Activated CD4-positive, alpha-beta T cell treated with anti-CD3 and anti-CD28 coated beads for 36 hours (primary cell): ENCODE results near the gene PTH2. TPM values are rescaled to one million over a fixed set of nuclear protein-coding genes. Genes with fewer than 3 reads are reported as not detected.

Experiments used
- ATAC-seq: fragments of 200-7000 bp; cut with Tn5 transposase; one replicate; pipeline ENCODE4 v1.10.0; 2021; ENCODE audit warnings: mild to moderate bottlenecking, moderate library complexity
- CTCF ChIA-PET: fragments of 350-600 bp; sonication (Branson Sonifier 250); formaldehyde crosslinking; loops from one replicate; lab custom pipeline; 2021; ENCODE audit warnings: antibody characterized with exemption; lab: Charles Lee
- POLR2A ChIA-PET: fragments of 350-600 bp; sonication (Branson Sonifier 250); formaldehyde crosslinking; loops from one replicate; lab custom pipeline; 2021; ENCODE audit warnings: antibody characterized with exemption, inconsistent platforms; lab: Charles Lee
- DNase-seq: peaks from one replicate; pipeline ENCODE4 v3.0.0-alpha.2; 2020
- H3K27ac Mint-ChIP-seq: one replicate; pipeline ENCODE4 v1.8.0; 2021; ENCODE audit warnings: mixed read lengths
- H3K27me3 Mint-ChIP-seq: one replicate; pipeline ENCODE4 v1.8.0; 2021; ENCODE audit warnings: mixed read lengths
- H3K36me3 Mint-ChIP-seq: one replicate; pipeline ENCODE4 v1.8.0; 2021; ENCODE audit warnings: low read depth, mixed read lengths
- H3K4me1 Mint-ChIP-seq: one replicate; pipeline ENCODE4 v1.8.0; 2021; ENCODE audit warnings: mixed read lengths
- H3K4me3 Mint-ChIP-seq: one replicate; pipeline ENCODE4 v1.8.0; 2021; ENCODE audit warnings: mild to moderate bottlenecking, moderate library complexity, mixed read lengths
- H3K9me3 Mint-ChIP-seq: one replicate; pipeline ENCODE4 v1.8.0; 2021; ENCODE audit warnings: low read depth, mixed read lengths
- intact Hi-C, 2 experiments: fragments of 100-400 bp; cut with DNase I in 1 of 2; cut with micrococcal nuclease in 1 of 2; formaldehyde crosslinking; loops; one replicate each; pipeline versions ENCODE4 v1.14.2 to v1.15.1; 2022 to 2024; cut with DNase I, micrococcal nuclease
- total RNA-seq, 2 experiments: library from RNA; stranded (reverse); gene quantifications; one replicate each; pipeline ENCODE4 v1.2.3, GENCODE V29; 2021

PTH2 gene
- total RNA-seq, 2 experiments from 2014 or later = not detected

DNA sequence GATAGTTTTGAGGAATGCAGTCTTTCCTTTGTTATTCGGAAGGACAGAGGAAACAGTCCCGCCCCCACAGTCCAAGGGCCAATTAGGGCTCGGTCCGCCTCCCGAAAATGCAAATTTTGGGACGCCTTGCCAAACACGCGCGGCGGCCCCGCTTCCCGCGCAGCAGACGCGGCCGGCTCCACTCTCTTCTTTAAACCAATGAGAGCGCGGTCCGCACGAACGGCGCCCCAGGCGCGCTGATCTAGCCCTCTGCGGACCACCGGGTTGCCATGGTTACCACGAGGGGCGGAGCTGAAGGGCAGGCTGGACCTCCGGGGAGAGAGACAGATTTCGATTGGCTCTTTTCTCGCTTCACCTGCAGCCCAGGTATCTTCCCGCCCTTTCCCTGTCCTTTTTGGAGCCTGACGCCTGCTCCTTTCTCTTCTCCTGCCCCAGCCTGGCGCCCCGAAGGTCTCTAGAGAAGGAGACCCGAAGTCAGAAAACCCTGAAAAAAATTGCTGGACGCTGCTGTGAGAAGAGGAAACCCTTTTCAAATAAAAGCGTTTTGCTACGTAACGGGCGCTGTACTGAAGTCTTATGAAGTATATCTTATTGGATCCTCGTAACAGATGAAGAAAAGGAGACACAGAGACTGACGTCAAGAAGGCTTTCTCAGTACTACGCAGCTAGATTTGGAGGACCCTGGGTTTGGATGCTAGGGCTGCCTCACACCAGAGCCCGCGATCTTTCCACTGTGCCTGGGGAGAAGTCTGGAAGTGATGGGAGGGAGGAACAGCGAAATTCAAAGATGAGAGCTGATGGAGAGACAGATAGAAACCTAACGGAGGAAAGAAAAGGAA is 2.0 kb downstream of the PTH2 start:
- ATAC-seq (peak; percentile 51), DNase-seq (peak; percentile 73)
- POLR2A ChIA-PET = no interaction called here
- Mint-ChIP-seq H3K36me3 (no peaks in the 10 kb centered on the region), H3K27me3 (peaks cover 60% of the 10 kb centered on the region), H3K27ac (no peak overlapping the region), H3K4me3 (peak overlapping the region; percentile 14), H3K4me1 (peaks cover 32% of the 10 kb centered on the region), H3K9me3 (no peaks in the 10 kb centered on the region)
- CTCF ChIA-PET = interaction anchor here (0.5 to 1.9 kb wide), 7 partner anchors 10 to 1786 kb away, joined by 3 to 5 read pairs (median 3); no protein-coding TSS in a partner anchor
- intact Hi-C loops = no loop called here

DNA sequence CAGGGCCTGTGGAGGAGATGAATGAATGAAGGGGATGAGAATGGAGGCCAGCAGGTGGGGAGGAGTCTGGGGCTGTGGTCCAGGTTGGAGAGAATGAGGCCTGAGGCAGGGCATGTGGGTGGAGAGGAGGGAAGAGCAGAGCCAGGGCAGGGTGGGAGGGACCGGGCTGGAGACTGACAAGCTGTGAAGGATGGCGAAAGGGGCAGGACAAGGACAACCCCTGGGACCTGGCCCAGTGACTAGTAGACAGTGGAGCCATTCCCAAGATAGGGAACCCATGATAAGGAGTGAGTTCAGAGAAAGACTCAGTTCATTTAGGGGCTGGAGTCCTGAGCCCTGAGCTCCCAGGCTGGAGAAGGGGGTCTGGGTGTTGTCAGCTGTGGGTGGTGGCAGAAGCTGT is 3.0 kb downstream of the PTH2 start:
- no peaks in the 10 kb centered on the region for H3K36me3 Mint-ChIP-seq
- ChIA-PET CTCF (interaction anchor here (0.5 to 1.9 kb wide), 5 partner anchors 9 to 1787 kb away, joined by 3 to 9 read pairs (median 3); no protein-coding TSS in a partner anchor), POLR2A (interaction anchor here (0.5 kb wide), 1 partner anchor 39 kb away, joined by 3 read pairs; no protein-coding TSS in a partner anchor)
- H3K27me3 Mint-ChIP-seq = peaks cover 50% of the 10 kb centered on the region
- H3K9me3 Mint-ChIP-seq = no peaks in the 10 kb centered on the region
- peaks cover 32% of the 10 kb centered on the region for H3K4me1 Mint-ChIP-seq
- ATAC-seq (no peak), DNase-seq (no peak)
- H3K4me3 Mint-ChIP-seq = no peak overlapping the region
- H3K27ac Mint-ChIP-seq = no peak overlapping the region
- intact Hi-C loops = no loop called here

DNA sequence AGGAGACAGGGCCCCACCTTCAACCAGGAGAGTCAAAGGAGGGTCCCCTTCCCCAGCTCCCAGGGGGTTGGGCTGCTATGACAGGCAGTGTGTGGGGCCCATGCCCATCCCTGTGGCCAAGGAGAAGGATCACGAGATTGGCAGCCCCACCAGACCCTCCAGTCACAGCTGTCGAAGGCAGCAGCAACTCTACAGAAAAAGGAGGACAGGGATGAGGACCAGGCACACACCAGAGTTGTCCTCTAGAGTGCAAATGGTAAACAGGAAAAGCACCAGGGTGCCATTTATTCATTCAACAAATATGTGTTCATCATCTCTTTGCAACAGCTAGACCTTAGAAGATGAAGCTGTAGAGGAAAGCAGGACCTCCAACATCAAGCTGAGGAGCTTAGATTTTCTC is 4.1 kb downstream of the PTH2 start:
- peaks cover 44% of the 10 kb centered on the region for H3K27me3 Mint-ChIP-seq
- peaks cover 29% of the 10 kb centered on the region for H3K4me1 Mint-ChIP-seq
- no peaks in the 10 kb centered on the region for H3K36me3 Mint-ChIP-seq
- no peak overlapping the region for H3K4me3 Mint-ChIP-seq
- no peak overlapping the region for H3K27ac Mint-ChIP-seq
- ATAC-seq (no peak), DNase-seq (no peak)
- CTCF ChIA-PET = interaction anchor here (0.7 to 1.9 kb wide), 4 partner anchors 9 to 79 kb away, joined by 3 to 9 read pairs (median 4); no protein-coding TSS in a partner anchor
- intact Hi-C loops = no loop called here
- POLR2A ChIA-PET = no interaction called here
- no peaks in the 10 kb centered on the region for H3K9me3 Mint-ChIP-seq

DNA sequence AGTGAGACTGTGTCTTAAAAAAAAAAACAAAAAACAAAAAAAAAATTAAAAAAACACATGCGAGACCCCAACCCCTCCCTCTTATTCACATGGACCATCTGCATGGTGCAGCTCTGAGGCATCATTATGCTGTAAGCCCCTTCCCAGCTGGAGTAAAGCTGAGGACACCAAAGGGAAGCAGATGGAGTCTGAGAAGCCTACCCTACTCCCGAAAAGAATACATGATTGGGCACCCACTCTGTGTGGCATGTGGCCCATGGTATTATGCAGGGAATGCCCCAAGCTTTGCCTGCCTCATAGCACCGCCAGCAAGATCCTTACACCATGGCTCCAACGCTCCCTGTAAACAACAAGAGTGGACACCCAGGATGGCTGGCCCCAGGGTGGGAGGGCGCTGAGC is 4.7 kb downstream of the PTH2 start:
- Mint-ChIP-seq H3K27me3 (peaks cover 38% of the 10 kb centered on the region), H3K4me1 (peaks cover 23% of the 10 kb centered on the region), H3K27ac (no peak overlapping the region), H3K36me3 (no peaks in the 10 kb centered on the region), H3K4me3 (no peak overlapping the region), H3K9me3 (no peaks in the 10 kb centered on the region)
- ChIA-PET POLR2A (no interaction called here), CTCF (interaction anchor here (0.7 to 1.9 kb wide), 5 partner anchors 9 to 163 kb away, joined by 3 to 9 read pairs (median 3); no protein-coding TSS in a partner anchor)
- intact Hi-C loops = no loop called here
- ATAC-seq (no peak), DNase-seq (no peak)

DNA sequence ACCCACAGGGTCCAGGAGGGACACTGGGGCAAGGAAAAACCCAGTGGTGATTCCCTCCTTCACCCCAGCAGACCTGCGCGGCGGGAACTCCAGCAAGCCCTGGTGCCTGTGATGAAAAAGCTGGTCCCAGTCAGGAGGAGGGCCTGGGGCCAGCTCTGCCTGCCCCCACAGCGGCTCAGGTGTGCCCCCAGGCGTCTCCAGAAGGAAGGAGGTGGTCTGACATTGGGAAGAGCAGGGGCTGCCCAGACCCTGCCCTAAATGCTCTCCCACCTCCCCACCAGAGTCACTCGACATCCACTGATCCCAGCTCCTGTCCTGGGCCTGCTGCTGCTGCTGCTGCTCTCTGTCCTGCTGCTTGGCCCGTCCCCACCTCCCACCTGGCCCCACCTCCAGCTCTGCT is 6.2 kb downstream of the PTH2 start:
- ChIA-PET CTCF (interaction anchor here (0.9 to 1.1 kb wide), 2 partner anchors 10 to 35 kb away, joined by 3 to 5 read pairs; partner anchors contain the start of gene PIH1D1), POLR2A (no interaction called here)

DNA sequence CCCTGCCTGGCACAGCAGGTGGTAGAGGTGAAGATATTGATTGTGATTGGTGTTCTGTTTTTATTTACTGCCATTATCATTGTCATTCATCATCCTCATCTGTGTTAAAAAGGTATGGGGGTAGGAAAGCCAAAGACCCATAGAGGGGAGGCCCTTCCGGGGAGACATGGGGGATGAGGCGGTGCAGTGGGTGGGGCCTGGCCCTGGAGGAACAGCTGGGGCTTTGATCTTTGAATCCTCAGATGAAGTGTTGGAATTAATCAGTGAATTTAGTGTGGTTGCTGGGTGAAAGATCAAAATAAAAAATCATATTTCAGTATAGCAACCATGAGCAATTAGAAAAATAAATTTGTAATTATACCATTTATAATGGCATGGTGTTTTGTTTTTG is 7.4 kb downstream of the PTH2 start:
- Mint-ChIP-seq H3K4me1 (peaks cover 21% of the 10 kb centered on the region), H3K27me3 (peaks cover 16% of the 10 kb centered on the region), H3K4me3 (no peak overlapping the region), H3K36me3 (no peaks in the 10 kb centered on the region), H3K27ac (no peak overlapping the region), H3K9me3 (no peaks in the 10 kb centered on the region)
- DNase-seq (no peak), ATAC-seq (no peak)
- CTCF ChIA-PET = interaction anchor here (1.0 kb wide), 1 partner anchor 8 kb away, joined by 3 read pairs; no protein-coding TSS in a partner anchor
- POLR2A ChIA-PET = no interaction called here
- intact Hi-C loops = no loop called here

More for the DNA sequence above, 6.2 kb downstream of the PTH2 start:
- Mint-ChIP-seq H3K4me1 (peaks cover 18% of the 10 kb centered on the region), H3K27ac (no peak overlapping the region), H3K9me3 (no peaks in the 10 kb centered on the region), H3K27me3 (peaks cover 29% of the 10 kb centered on the region), H3K36me3 (no peaks in the 10 kb centered on the region), H3K4me3 (no peak overlapping the region)
- intact Hi-C loops = no loop called here
- DNase-seq (no peak), ATAC-seq (no peak)

DNA sequence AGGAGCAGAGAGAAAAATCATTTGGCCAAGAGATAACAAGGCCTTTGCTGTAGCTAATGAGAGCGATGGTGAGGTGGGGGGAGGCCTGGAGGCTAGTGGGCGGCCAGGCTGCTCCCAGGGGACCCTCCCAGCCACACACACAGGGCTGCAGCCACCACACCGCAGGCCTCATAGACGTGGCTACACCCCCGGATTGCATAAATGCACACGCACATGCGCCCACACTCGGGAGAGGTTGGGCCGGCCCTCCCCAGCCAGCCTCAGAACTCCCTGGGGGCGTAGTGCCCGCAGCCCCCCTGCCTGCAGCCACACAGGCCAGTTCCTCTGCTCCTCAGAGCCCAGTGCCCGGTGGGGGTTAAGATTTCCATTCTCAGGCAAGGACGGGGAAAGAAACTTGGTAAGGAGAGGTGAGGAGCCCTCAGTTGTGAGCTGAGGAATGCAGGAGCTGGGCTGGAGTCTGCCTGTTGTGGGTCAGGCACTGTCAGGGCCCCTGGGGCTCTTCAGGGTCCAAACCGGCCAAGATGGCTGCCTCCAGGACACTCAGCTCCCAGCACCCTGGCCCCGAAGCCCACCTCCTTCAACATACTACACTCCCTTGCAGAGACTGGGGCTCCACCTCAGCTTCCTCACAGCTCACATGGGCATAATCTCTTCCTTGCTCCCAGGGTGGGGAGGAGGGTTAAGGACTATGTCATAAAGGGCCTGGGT is 8.0 kb downstream of the PTH2 start:
- Mint-ChIP-seq H3K27ac (no peak overlapping the region), H3K4me1 (peaks cover 19% of the 10 kb centered on the region), H3K36me3 (no peaks in the 10 kb centered on the region), H3K9me3 (no peaks in the 10 kb centered on the region), H3K27me3 (peaks cover 11% of the 10 kb centered on the region), H3K4me3 (no peak overlapping the region)
- no peak for DNase-seq
- ChIA-PET CTCF (interaction anchor here (1.0 kb wide), 1 partner anchor 9 kb away, joined by 3 read pairs; no protein-coding TSS in a partner anchor), POLR2A (no interaction called here)
- ATAC-seq = no peak
- intact Hi-C loops = no loop called here

DNA sequence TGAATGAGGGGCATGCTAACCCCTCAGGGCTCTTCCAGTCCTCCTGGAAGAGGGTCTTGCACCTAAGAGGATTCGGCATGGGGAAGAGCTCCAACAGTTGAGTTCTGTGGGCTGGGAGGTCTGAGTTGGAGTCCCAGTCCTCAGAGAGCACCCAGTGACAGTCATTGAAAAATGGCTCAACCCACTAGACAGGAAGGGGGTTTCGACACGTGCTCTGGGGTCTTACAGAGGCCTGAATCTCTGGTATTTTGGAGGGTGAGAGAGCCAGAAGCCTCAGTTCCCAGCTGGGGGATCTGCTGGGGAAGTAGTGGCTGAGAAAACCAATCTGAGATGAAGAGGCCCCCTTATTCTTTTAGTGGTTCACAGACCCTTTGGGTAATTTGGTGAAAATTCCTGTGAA is 9.0 kb downstream of the PTH2 start:
- H3K9me3 Mint-ChIP-seq = no peaks in the 10 kb centered on the region
- H3K27ac Mint-ChIP-seq = no peak overlapping the region
- peaks cover 2% of the 10 kb centered on the region for H3K27me3 Mint-ChIP-seq
- ATAC-seq (no peak), DNase-seq (no peak)
- H3K4me1 Mint-ChIP-seq = peaks cover 29% of the 10 kb centered on the region
- ChIA-PET CTCF (interaction anchor here (0.7 to 2.0 kb wide), 2 partner anchors 11 to 96 kb away, joined by 3 to 7 read pairs; partner anchors contain the start of gene GFY), POLR2A (interaction anchor here (0.7 kb wide), 1 partner anchor 51 kb away, joined by 4 read pairs; no protein-coding TSS in a partner anchor)
- H3K4me3 Mint-ChIP-seq = no peak overlapping the region
- intact Hi-C loops = no loop called here
- no peaks in the 10 kb centered on the region for H3K36me3 Mint-ChIP-seq

DNA sequence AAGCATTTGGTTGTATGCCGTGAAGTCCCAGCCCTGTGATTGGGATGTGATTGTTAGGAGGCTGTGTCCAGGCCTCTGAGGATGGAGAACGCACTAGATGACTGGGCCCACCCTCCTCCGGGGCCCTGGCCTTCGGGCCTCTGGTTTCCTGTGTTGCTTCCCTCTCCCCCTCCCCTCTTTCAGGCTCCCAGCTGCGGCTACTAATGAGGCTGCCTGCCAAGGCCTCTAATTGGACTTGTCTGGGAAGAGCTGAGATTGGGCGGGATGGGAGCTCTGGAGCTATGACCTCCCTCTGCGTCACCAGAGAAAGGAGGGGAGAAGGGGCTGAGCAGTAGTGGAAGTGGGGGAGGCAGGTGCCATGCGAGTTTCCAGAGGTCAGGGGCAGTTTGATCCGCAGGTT is 9.9 kb downstream of the PTH2 start:
- Mint-ChIP-seq H3K4me1 (peaks cover 38% of the 10 kb centered on the region), H3K36me3 (no peaks in the 10 kb centered on the region), H3K27ac (no peak overlapping the region), H3K4me3 (no peak overlapping the region), H3K27me3 (no peaks in the 10 kb centered on the region), H3K9me3 (no peaks in the 10 kb centered on the region)
- intact Hi-C loops = no loop called here
- no peak for DNase-seq
- ChIA-PET CTCF (interaction anchor here (1.2 to 2.0 kb wide), 2 partner anchors 12 to 17 kb away, joined by 3 to 7 read pairs; partner anchors contain the start of gene GFY), POLR2A (no interaction called here)
- no peak for ATAC-seq

DNA sequence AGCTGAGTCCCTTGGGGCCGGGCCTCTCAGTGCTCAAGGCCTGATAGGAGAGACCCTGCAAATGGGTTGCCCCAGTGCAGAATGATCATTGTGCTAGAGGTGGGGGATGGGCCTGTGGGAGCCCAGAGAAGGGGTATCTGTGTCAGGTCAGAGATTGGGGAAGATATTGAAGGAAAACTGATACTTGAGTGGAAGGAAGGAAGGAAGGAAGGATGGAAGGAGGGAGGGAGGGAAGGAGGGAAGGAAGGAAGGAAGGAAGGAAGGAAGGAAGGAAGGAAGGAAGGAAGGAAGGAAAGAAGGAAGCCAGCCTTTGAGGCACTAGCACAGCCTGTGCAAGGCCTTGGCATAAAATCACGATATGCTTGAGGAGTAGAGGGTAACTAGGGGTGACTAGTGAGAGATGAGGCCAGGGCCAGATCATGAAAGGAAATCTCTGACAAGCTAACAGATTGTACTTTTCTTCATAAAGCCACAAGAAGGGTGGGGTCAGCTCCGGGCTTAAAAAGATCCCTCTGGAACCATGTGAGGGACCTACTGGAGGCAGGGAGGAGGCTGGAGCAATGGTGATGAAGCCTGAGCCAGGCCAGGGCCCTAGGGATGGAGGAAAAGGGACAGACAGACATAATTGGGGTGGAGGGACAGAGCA is 11.4 kb downstream of the PTH2 start:
- Mint-ChIP-seq H3K4me1 (peaks cover 52% of the 10 kb centered on the region), H3K36me3 (no peaks in the 10 kb centered on the region), H3K27ac (peak overlapping the region; percentile 0), H3K4me3 (no peak overlapping the region), H3K9me3 (no peaks in the 10 kb centered on the region), H3K27me3 (no peaks in the 10 kb centered on the region)
- POLR2A ChIA-PET = no interaction called here
- no peak for ATAC-seq
- DNase-seq = no peak
- CTCF ChIA-PET = interaction anchor here (0.9 kb wide), 1 partner anchor 9 kb away, joined by 3 read pairs; no protein-coding TSS in a partner anchor
- intact Hi-C loops = no loop called here
